Measurements from ENCODE around the gene FMNL3.
"Not testable (repeated sequence)": the region's sequence is repeated elsewhere in the genome, so short reads cannot be mapped to it uniquely, and the experiment has no call there.

FMNL3 gene

GRCh38 chr12:49716553-49716952 lies 9.3 kb upstream of the FMNL3 start:
- no peak for DNase-seq

GRCh38 chr12:49713952-49714351 lies 6.7 kb upstream of the FMNL3 start:
- not testable (repeated sequence) for DNase-seq

DNA sequence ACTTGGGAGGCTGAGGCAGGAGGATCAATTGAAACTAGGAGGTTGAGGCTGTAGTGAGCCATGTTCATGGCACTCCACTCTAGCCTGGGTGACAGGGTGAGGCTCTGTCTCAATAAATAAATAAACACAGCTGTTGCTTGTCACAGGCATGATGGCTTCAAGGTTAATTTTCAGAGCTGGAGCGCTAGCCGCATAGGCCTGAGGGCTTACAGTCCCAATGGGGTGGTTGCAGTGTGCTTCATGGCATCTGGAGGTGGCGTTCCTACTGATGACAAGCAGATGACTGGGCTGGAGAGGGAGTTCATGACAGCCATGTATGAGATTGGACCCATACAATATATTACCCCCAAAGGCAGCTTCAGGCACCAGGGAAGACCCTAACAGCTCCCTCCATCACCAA lies 1.6 kb upstream of the FMNL3 start:
- no peak for DNase-seq

DNA sequence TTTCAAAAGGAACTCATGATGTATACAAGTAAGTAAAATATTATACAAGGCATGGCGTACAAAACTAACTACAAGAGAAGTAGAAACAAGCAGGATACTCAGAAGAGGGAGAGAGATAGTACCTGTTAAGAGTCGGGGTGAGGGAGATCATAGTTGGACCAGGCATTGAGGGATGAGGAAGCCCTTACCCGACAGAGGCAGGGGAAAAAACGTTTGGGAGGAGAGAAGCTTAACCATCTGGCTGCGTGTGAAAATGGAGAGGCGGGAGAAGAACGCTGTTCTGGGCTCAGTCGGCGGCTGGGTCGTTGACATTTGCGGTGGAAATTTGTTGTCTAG lies 575 bp upstream of the FMNL3 start:
- DNase-seq: no peak

DNA sequence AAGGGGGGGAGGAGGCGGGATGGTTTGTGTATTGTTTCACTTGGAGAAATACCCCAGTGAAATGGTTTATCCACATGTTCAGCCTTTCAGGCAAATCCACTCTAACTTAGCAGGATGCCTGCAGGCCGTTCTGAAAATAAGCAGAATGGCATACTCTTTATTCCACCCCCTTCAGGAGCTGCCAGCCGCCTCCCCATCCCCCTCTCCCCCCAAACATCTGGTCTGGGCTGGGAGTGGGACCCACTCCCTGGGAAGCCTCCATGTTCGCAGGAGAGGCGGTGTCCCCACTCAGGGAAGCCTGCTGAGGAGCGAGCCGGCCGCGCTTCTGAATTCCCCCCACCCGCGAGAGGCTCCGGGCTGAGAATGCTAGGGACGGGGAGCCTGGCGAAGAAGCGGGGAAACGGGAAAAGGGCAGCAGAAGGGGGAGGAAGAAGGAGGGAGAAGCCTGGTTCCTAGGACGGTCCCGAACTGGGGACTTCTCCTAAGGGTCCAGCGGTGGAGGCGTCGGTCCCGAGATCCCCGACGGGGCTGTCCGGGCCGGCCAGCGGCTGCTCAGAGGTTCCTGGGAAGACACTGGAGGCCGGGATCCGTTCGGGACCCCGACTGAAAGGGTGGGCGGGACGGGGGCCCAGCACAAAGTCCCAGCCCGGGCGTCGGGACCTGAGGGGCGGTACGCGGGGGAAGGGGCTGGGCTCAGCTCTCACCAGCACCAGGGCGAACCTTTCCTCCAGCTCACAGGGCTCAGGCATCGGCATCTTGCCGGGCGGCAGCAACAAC lies 666 bp downstream of the FMNL3 start:
- peak; percentile 41 to 69 for DNase-seq

GRCh38 chr12:49705479-49706134 lies 1.6 kb downstream of the FMNL3 start:
- peak in 1 of 2 experiments; percentile 16 for DNase-seq

GRCh38 chr12:49703647-49704137 lies 3.5 kb downstream of the FMNL3 start:
- DNase-seq: peak in 1 of 2 experiments; percentile 13

DNA sequence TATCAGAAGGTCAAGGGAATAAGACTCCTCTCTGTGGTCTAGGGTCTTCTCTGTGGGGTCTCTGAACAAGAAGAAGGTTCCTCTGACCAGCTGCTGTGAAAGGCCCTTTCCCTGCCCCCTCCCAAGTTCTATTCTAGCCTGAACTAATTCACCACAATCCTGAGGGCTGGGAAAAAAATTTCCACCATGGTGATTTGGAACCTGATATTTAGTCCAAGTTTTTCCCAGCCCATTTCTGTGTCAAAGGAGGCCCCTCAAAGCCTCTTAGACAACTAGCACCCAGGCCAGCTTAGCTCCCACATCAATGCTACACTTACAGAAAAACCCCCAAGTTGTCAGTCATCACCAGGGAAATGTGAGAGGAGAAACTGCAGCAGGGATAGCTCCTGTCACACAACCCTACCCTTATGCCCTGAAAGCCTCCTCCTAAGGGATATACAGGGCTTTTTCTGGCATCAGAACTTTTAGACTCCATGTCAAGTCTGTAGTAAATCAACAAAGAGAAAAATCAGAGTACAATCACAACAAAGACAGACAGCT lies 4.5 kb downstream of the FMNL3 start:
- no peak for DNase-seq

- DNase-seq: no peak
Observed at GRCh38 chr12:49702009-49702408, 5.2 kb downstream of the FMNL3 start.

GRCh38 chr12:49698619-49699545 lies 8.3 kb downstream of the FMNL3 start:
- DNase-seq: peak in 1 of 2 experiments; percentile 4

GRCh38 chr12:49697808-49698207 lies 9.4 kb downstream of the FMNL3 start:
- DNase-seq: no peak

- no peak for DNase-seq
Observed at GRCh38 chr12:49696723-49697122, 10.5 kb downstream of the FMNL3 start.

DNA sequence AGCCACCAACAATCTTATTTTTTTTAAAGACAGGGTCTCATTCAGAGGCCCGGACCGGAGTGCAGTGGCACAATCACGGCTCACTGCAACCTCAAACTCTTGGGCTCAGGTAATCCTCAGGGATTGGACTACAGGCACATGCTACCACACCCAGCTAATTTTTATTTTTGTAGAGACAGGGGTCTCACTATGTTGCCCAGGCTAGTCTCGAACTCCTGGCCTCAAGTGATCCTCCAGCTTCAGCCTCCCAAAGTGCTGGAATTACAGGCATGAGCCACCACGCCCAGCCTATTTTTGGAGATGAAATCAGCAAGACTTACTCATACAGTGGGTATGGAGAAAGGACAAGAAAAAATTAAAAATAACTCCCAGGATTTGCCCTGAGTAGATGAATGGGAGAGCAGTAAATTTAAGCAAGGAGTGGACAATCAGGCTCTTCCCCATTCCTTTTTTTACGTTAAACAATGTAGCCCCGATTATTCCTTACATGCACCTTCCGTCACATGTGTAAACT lies 13.2 kb downstream of the FMNL3 start:
- no peak for DNase-seq

GRCh38 chr12:49692851-49693250 lies 14.4 kb downstream of the FMNL3 start:
- DNase-seq: no peak

DNA sequence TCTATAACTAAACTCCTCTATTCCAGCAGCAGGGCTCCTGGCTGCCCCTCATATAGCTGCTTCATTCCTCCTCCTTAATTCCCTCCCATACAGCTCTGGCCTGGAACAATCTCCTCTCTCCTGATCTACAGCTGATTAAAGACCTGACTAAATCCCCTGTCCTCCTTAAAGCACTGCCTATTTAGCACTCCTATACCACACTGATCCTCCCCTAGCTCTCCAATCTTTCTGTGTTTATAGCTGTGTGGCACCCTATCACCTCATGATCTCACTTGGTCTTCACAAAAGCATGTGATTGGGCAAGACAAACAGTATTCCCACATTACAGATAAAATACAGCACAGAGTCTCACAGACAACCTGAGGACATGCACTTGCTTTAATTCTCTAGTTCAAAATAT lies 17.4 kb downstream of the FMNL3 start:
- DNase-seq: peak in 1 of 2 experiments; percentile 68

DNA sequence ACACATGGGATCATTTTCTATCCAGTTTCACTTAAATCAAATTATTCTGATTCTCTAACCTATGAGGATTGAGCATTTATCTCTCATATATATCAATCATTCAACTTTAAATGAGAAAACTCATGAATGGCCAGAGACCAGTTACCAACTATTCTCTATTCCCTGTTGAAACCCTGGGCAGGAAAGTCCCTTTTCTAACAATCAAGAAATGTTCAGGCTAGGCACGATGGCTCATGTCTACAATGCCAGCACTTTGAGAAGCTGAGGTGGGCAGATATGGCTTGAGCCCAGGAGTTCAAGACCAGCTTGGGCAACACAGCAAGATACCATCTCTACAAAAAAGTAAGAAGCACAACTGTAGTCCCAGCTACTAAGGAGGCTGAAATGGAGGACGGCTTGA lies 18.0 kb downstream of the FMNL3 start:
- no peak for DNase-seq

DNA sequence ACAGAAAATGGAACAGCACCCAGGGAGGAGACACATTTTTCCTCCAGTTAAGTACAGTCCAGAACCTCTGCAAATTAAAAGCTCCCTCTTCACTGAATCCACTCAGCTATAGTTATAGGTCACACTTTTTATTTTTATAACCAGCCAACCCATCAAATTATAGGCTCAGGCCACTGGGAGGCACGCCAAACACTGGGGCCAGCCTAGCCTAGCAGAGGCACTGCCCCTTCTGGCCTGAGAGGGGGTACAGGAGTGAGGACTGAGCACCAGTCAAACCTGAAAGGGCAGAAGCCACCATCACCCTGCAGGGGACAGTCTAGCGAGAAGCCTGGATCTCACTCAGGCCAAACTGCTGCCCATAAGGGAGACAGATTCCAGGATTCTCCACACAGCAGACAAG lies 19.3 kb downstream of the FMNL3 start:
- DNase-seq: no peak

DNA sequence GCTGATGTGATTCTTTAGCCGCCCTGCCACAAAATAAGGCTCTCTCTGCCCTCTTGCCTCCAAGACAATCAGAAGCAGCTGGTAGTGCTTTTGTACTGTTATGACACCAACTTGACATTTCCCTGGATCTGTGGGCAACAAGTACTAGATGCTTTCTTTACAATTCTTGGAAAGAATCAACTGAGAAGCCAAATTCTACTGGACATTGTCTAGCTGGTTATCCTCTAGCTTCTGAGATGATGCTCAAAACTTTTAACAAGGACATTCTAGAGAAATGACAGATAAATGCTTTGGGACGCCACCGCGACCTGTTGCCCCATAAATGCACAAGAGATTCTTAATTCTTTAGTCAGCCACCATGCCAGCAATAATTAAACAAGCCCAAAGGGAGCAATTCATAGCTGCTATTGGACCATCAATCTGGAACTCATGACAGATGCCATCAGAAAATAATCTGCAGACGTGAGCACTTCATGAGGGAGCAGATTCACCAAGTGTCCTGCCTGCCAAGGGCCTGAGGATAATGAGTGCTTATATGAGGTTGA lies 22.8 kb downstream of the FMNL3 start:
- peak in 1 of 2 experiments; percentile 8 for DNase-seq

GRCh38 chr12:49683599-49684309 lies 23.5 kb downstream of the FMNL3 start:
- no peak for DNase-seq

GRCh38 chr12:49680075-49680474 lies 27.1 kb downstream of the FMNL3 start:
- DNase-seq: no peak

- DNase-seq: no peak
Observed at GRCh38 chr12:49678711-49679110, 28.5 kb downstream of the FMNL3 start.

DNA sequence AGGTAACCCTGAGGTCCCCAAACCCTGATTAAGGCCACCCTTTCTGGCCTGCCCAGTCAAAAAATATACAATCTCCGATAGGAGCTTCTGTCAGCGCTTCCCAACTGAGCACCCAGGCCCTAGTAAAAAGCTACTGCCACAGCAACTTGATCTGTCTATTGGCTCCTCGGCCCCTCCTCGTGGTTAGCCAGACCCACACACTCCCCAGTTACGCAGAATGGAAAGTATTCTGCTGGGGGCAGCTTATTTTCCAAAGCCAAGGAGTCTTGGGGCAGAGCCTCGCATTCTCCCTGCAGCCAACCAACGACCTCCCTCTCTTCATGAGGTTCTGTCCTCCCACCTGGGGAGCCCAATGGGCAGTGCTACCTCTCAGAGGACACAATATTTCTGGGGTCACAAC lies 32.1 kb downstream of the FMNL3 start:
- no peak for DNase-seq
